HEK293T (cell line): ENCODE data around the gene NEK6.

Source experiments
- CTCF ChIA-PET: fragments of 350-600 bp; formaldehyde crosslinking; extraction: SDS; loops from one replicate; lab custom pipeline; 2021; ENCODE audit warnings: antibody characterized with exemption, inconsistent platforms; lab: Yijun Ruan, JAX
- POLR2A ChIA-PET: fragments of 350-600 bp; formaldehyde crosslinking; extraction: SDS; loops from one replicate; lab custom pipeline; 2020; ENCODE audit warnings: antibody characterized with exemption, inconsistent platforms; lab: Yijun Ruan, JAX
- DNase-seq: peaks from one replicate; pipeline ENCODE4 v3.0.0; 2012; ENCODE audit warnings: mixed read lengths; ENCODE audit errors: extremely low spot score
- ARNT ChIP-seq: fragments of 450-650 bp; IDR thresholded peaks from 2 replicates; pipeline ENCODE4 v1.6.1; 2017; ENCODE audit warnings: mild to moderate bottlenecking
- BHLHE40 ChIP-seq: fragments of 450-650 bp; IDR thresholded peaks from 2 replicates; pipeline ENCODE4 v1.6.1; 2016; ENCODE audit warnings: mild to moderate bottlenecking, moderate library complexity, borderline replicate concordance
- CTBP1 ChIP-seq: fragments of 450-650 bp; IDR thresholded peaks from 2 replicates; pipeline ENCODE4 v1.6.1; 2016; ENCODE audit warnings: borderline replicate concordance
- ELF4 ChIP-seq: fragments of 450-650 bp; IDR thresholded peaks from 2 replicates; pipeline ENCODE4 v1.6.1; 2017; ENCODE audit warnings: antibody characterized with exemption
- FOXA1 ChIP-seq: fragments of 450-650 bp; IDR thresholded peaks from 2 replicates; pipeline ENCODE4 v1.6.1; 2016; ENCODE audit warnings: mild to moderate bottlenecking
- FOXK2 ChIP-seq: fragments of 450-650 bp; IDR thresholded peaks from 2 replicates; pipeline ENCODE4 v1.6.1; 2016; ENCODE audit warnings: mild to moderate bottlenecking
- FOXM1 ChIP-seq: fragments of 450-650 bp; IDR thresholded peaks from 2 replicates; pipeline ENCODE4 v1.6.1; 2017; ENCODE audit warnings: mild to moderate bottlenecking, borderline replicate concordance
- HDGF ChIP-seq: fragments of 450-650 bp; IDR thresholded peaks from 2 replicates; pipeline ENCODE4 v1.6.1; 2017; ENCODE audit warnings: antibody characterized with exemption, borderline replicate concordance
- L3MBTL2 ChIP-seq: fragments of 450-650 bp; conservative IDR thresholded peaks from 2 replicates; pipeline ENCODE4 v1.6.1; 2016; ENCODE audit warnings: mild to moderate bottlenecking
- LEF1 ChIP-seq: fragments of 450-650 bp; IDR thresholded peaks from 2 replicates; pipeline ENCODE4 v1.6.1; 2017; ENCODE audit warnings: mild to moderate bottlenecking, borderline replicate concordance
- NFRKB ChIP-seq: fragments of 450-650 bp; IDR thresholded peaks from 2 replicates; pipeline ENCODE4 v1.6.1; 2016; ENCODE audit warnings: mild to moderate bottlenecking, moderate library complexity
- PKNOX1 ChIP-seq: fragments of 450-650 bp; IDR thresholded peaks from 2 replicates; pipeline ENCODE4 v1.6.1; 2016
- SP1 ChIP-seq: fragments of 450-650 bp; IDR thresholded peaks from 2 replicates; pipeline ENCODE4 v1.6.1; 2017
- SUZ12 ChIP-seq: fragments of 450-650 bp; IDR thresholded peaks from 2 replicates; pipeline ENCODE4 v1.6.1; 2016; ENCODE audit warnings: mild to moderate bottlenecking
- TARDBP ChIP-seq: fragments of 450-650 bp; IDR thresholded peaks from 2 replicates; pipeline ENCODE4 v1.6.1; 2016
- ZNF384 ChIP-seq: fragments of 450-650 bp; IDR thresholded peaks from 2 replicates; pipeline ENCODE4 v1.6.1; 2016

The NEK6 gene

GRCh38 chr9:124359426-124359825, 101.7 kb downstream of the NEK6 start:
- ChIA-PET CTCF (interaction anchor here (0.5 to 0.6 kb wide), 2 partner anchors 11 to 33 kb away, joined by 3 read pairs; no protein-coding TSS in a partner anchor), POLR2A (no interaction called here)
- TF ChIP-seq HDGF (no peak), ELF4 (no peak), BHLHE40 (no peak), L3MBTL2 (no peak), FOXK2 (no peak), TARDBP (no peak), NFRKB (no peak), LEF1 (no peak), ZNF384 (no peak), CTBP1 (no peak), PKNOX1 (no peak), SUZ12 (no peak), SP1 (no peak), ARNT (no peak), FOXM1 (no peak), FOXA1 (no peak)
- DNase-seq = no peak

GRCh38 chr9:124359855-124360678, 102.3 kb downstream of the NEK6 start:
- ChIA-PET CTCF (interaction anchor here (0.5 to 0.6 kb wide), 2 partner anchors 10 to 32 kb away, joined by 3 read pairs; no protein-coding TSS in a partner anchor), POLR2A (no interaction called here)
- DNase-seq = no peak
- TF ChIP-seq SP1 (no peak), CTBP1 (no peak), NFRKB (no peak), HDGF (no peak), ARNT (no peak), FOXK2 (no peak), FOXA1 (no peak), ELF4 (no peak), BHLHE40 (no peak), TARDBP (no peak)

DNA sequence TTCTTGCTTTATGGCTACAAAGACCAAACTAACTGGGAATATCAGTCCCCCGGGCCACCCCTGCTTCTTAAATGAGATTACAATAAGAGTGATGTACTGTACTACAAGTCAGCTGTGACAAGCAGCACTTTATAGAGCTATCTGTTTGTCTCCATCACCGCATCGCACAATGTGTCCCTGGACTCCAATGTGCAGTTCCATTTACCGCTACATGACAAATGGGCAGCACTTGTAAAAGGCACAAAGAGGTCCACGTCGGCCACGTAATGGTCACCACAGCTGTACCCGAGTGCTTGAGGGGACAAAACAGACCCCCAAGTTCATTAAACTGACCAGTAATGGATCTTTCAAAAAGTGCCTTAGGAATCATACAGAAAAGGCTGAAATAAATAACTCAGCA, 103.4 kb downstream of the NEK6 start:
- ChIA-PET POLR2A (no interaction called here), CTCF (no interaction called here)
- DNase-seq = no peak
- TF ChIP-seq TARDBP = no peak
- no peak for TF ChIP-seq NFRKB
- TF ChIP-seq BHLHE40 = no peak
- TF ChIP-seq ZNF384 = no peak
- TF ChIP-seq LEF1 = no peak
- TF ChIP-seq SP1 = no peak
- no peak for TF ChIP-seq ELF4
- no peak for TF ChIP-seq CTBP1
- TF ChIP-seq ARNT = no peak
- TF ChIP-seq SUZ12 = no peak
- no peak for TF ChIP-seq HDGF
- TF ChIP-seq L3MBTL2 = no peak

- DNase-seq = no peak
Measured at GRCh38 chr9:124363326-124364096, 105.8 kb downstream of the NEK6 start.

GRCh38 chr9:124364141-124364540, 106.4 kb downstream of the NEK6 start:
- TF ChIP-seq TARDBP = no peak
- CTCF ChIA-PET = no interaction called here
- DNase-seq = no peak
- POLR2A ChIA-PET = no interaction called here

More at GRCh38 chr9:124363326-124364096, 105.8 kb downstream of the NEK6 start:
- CTCF ChIA-PET = no interaction called here
- POLR2A ChIA-PET = no interaction called here
- TF ChIP-seq SP1 = no peak
- no peak for TF ChIP-seq NFRKB
- no peak for TF ChIP-seq HDGF
- no peak for TF ChIP-seq FOXA1
- TF ChIP-seq BHLHE40 = no peak
- TF ChIP-seq L3MBTL2 = no peak
- TF ChIP-seq ELF4 = no peak
- TF ChIP-seq FOXM1 = no peak
- TF ChIP-seq SUZ12 = no peak
- no peak for TF ChIP-seq PKNOX1

- TF ChIP-seq NFRKB (no peak), BHLHE40 (no peak), TARDBP (no peak), SUZ12 (no peak), CTBP1 (no peak), ZNF384 (no peak), PKNOX1 (no peak), SP1 (no peak), HDGF (no peak), ARNT (no peak), FOXK2 (no peak), FOXM1 (no peak), LEF1 (no peak), L3MBTL2 (no peak)
- DNase-seq = no peak
- ChIA-PET POLR2A (no interaction called here), CTCF (no interaction called here)
Measured at GRCh38 chr9:124365036-124365435, 107.3 kb downstream of the NEK6 start.
